K562 (cell line): Measurements from ENCODE around the gene TNFRSF6B. TPM values are rescaled to one million over a fixed set of nuclear protein-coding genes. Genes with fewer than 3 reads are reported as not detected.

Experiments used
- ARID1B ChIP-seq: fragments of 450-650 bp; IDR thresholded peaks from 2 replicates; pipeline ENCODE4 v1.6.1; 2016; ENCODE audit warnings: antibody characterized with exemption, mild to moderate bottlenecking, inconsistent platforms
- CBFA2T2 ChIP-seq: fragments of 450-650 bp; conservative IDR thresholded peaks from 2 replicates; pipeline ENCODE4 v1.6.1; 2017; ENCODE audit warnings: mild to moderate bottlenecking
- CBFA2T3 ChIP-seq: fragments of 450-650 bp; IDR thresholded peaks from 2 replicates; pipeline ENCODE4 v1.6.1; 2017
- CHD7 ChIP-seq: fragments of 200-600 bp; sonication (generic); IDR thresholded peaks from one replicate; pipeline ENCODE4 v1.6.1; 2012; ENCODE audit warnings: mild to moderate bottlenecking, low read depth, low read length, inconsistent platforms
- DEAF1 ChIP-seq: fragments of 450-650 bp; formaldehyde crosslinking; IDR thresholded peaks from 2 replicates; pipeline ENCODE4 v1.4.0; 2020; ENCODE audit warnings: mild to moderate bottlenecking, moderate library complexity
- MTA3 ChIP-seq: fragments of 450-650 bp; formaldehyde crosslinking; IDR thresholded peaks from 2 replicates; pipeline ENCODE4 v1.6.1; 2017; ENCODE audit warnings: mild to moderate bottlenecking, borderline replicate concordance
- MYNN ChIP-seq, 2 experiments: sonication (generic); formaldehyde crosslinking in 1 of 2; IDR thresholded peaks; 2 replicates each; pipeline versions ENCODE4 v1.5.0 to v1.6.1; 2016 to 2020; ENCODE audit warnings: antibody characterized with exemption in 1 of 2, missing genetic modification reagents in 1 of 2
- THRA ChIP-seq: fragments of 450-650 bp; IDR thresholded peaks from 2 replicates; pipeline ENCODE4 v1.6.1; 2017; ENCODE audit warnings: mild to moderate bottlenecking, moderate library complexity
- ZBTB11 ChIP-seq, 3 experiments: fragments of 200-800 bp in 1 of 3; fragments of 250-450 bp in 1 of 3; fragments of 450-650 bp in 1 of 3; sonication (Bioruptor Pico) in 1 of 3; sonication (Bioruptor generic) in 1 of 3; formaldehyde crosslinking in 1 of 3; IDR thresholded peaks; 2 replicates each; pipeline versions ENCODE4 v1.6.1 to v1.8.0; 2016 to 2022; ENCODE audit warnings: mild to moderate bottlenecking in 2 of 3, missing genetic modification characterization in 2 of 3, missing compliant biosample characterization in 1 of 3, moderate library complexity in 1 of 3
- ZFP30 ChIP-seq: fragments of 250-450 bp; sonication (Bioruptor Pico); IDR thresholded peaks from 2 replicates; pipeline ENCODE4 v1.8.0; 2022; ENCODE audit warnings: moderate library complexity, mild to moderate bottlenecking, inconsistent platforms, borderline replicate concordance
- polyA plus RNA-seq, 8 experiments: library from polyadenylated mRNA; depleted of rRNA in 4 of 8; stranded (reverse) in 5 of 8; unstranded in 3 of 8; fragments of >200 nt; fragmentation: Nextera tagmentation in 2 of 8; fragmentation: Illumina TruSeq in 1 of 8; extraction: Ambion mirVana in 2 of 8; extraction: Trizol in 1 of 8; gene quantifications; 2 replicates each; pipeline versions ENCODE4 v1.2.1 to v1.2.3, GENCODE V29; 2011 to 2014; ENCODE audit warnings: inconsistent platforms in 1 of 8, missing spikeins in 1 of 8
- total RNA-seq, 7 experiments: library from RNA; depleted of rRNA in 6 of 7; stranded (reverse); fragments of >200 nt in 6 of 7; fragmentation: Illumina TruSeq in 2 of 7; extraction: Trizol in 2 of 7; gene quantifications; 2 replicates each; pipeline versions ENCODE4 v1.2.1 to v1.2.3, GENCODE V29; 2011 to 2021; ENCODE audit warnings: low replicate concordance in 1 of 7

Gene TNFRSF6B
- total and polyA plus RNA-seq, 9 of the 15 experiments (the other 6 are each of a cell fraction or from before 2014, with no cell fraction given): 0.10 to 3.5 (median 0.32) TPM; not detected in 6

GRCh38 chr20:63648190-63648589 lies 48.3 kb upstream of the TNFRSF6B start (continued):
- TF ChIP-seq CHD7 (no peak), ZBTB11 (CRISPR knock-in tag; IDR thresholded peaks at IDR 0.05) (no peak), DEAF1 (CRISPR knock-in tag) (no peak), CBFA2T3 (peak; percentile 75), THRA (no peak), MTA3 (no peak), MYNN (IDR thresholded peaks at IDR 0.05) (no peak), MYNN (CRISPR knock-in tag; IDR thresholded peaks at IDR 0.05) (no peak), ARID1B (peak; percentile 67), CBFA2T2 (peak; percentile 55), ZFP30 (CRISPR knock-in tag) (no peak)
